Testis (tissue), 2 donors: Measurements from ENCODE around the gene AUTS2.

Source experiments
- CTCF ChIP-seq, 3 experiments: fragments of 450-650 bp in 2 of 3; fragments of 200-600 bp in 1 of 3; sonication (generic) in 1 of 3; IDR thresholded peaks; one replicate each; pipeline ENCODE4 v1.5.1; 2016 to 2019; ENCODE audit warnings: antibody characterized with exemption in 3 of 3, mild to moderate bottlenecking in 2 of 3, moderate library complexity in 1 of 3
- POLR2A ChIP-seq: fragments of 450-650 bp; IDR thresholded peaks from one replicate; pipeline ENCODE4 v1.6.1; 2017; ENCODE audit warnings: antibody characterized with exemption, mild to moderate bottlenecking, moderate library complexity

GRCh38 chr7:69643265-69643664 lies 45.0 kb downstream of the AUTS2 start:
- TF ChIP-seq CTCF (IDR thresholded peaks at IDR 0.05): no peak
- no peak for TF ChIP-seq POLR2A
